DOHH2 (cell line): ENCODE measurements around the gene FAM118A.
A peak's percentile ranks its signal among the peaks of the same experiment; 100 is the strongest.

ENCODE experiments used
- H3F3A ChIP-seq: fragments of 200-600 bp; sonication (generic), shearing (Covaris generic); 2 replicates; pipeline ENCODE4 v1.6.0; 2016; ENCODE audit warnings: antibody characterized with exemption, mild to moderate bottlenecking; ENCODE audit not compliant: control insufficient read depth, insufficient read depth
- H3K27ac ChIP-seq: fragments of 200-600 bp; sonication (generic); 2 replicates; pipeline ENCODE4 v1.5.1; 2014; ENCODE audit warnings: low read depth, mild to moderate bottlenecking, low read length, moderate library complexity
- H3K27me3 ChIP-seq: fragments of 200-600 bp; sonication (generic); 2 replicates; pipeline ENCODE4 v1.6.1; 2014; ENCODE audit warnings: mild to moderate bottlenecking, low read length, mixed read lengths; ENCODE audit not compliant: control insufficient read depth
- H3K36me3 ChIP-seq: fragments of 200-600 bp; sonication (generic); 2 replicates; pipeline ENCODE4 v1.6.1; 2014; ENCODE audit warnings: mild to moderate bottlenecking, low read length, moderate library complexity, mixed read lengths; ENCODE audit not compliant: control insufficient read depth
- H3K4me1 ChIP-seq: fragments of 200-600 bp; sonication (generic); 2 replicates; pipeline ENCODE4 v1.6.1; 2014; ENCODE audit warnings: mild to moderate bottlenecking, low read length, mixed read lengths; ENCODE audit not compliant: control insufficient read depth
- H3K4me2 ChIP-seq: fragments of 200-600 bp; sonication (generic); 2 replicates; pipeline ENCODE4 v1.6.0; 2014; ENCODE audit warnings: mild to moderate bottlenecking, low read length, moderate library complexity
- H3K4me3 ChIP-seq: fragments of 200-600 bp; sonication (generic); 2 replicates; pipeline ENCODE4 v1.5.1; 2014; ENCODE audit warnings: mild to moderate bottlenecking, low read length, mixed read lengths
- H3K79me2 ChIP-seq: fragments of 200-600 bp; sonication (generic); 2 replicates; pipeline ENCODE4 v1.6.1; 2014; ENCODE audit warnings: mild to moderate bottlenecking, low read length, mixed read lengths; ENCODE audit not compliant: control insufficient read depth
- H3K9me2 ChIP-seq: fragments of 200-600 bp; sonication (generic); replicated peaks from 2 replicates; pipeline ENCODE4 v1.6.1; 2014; ENCODE audit warnings: mild to moderate bottlenecking, low read length, mixed read lengths; ENCODE audit not compliant: control insufficient read depth
- H3K9me3 ChIP-seq: fragments of 200-600 bp; sonication (generic); 2 replicates; pipeline ENCODE4 v1.6.1; 2014; ENCODE audit warnings: antibody characterized with exemption, low read length, mixed read lengths; ENCODE audit not compliant: control insufficient read depth, insufficient read depth
- H4K20me1 ChIP-seq: fragments of 200-600 bp; sonication (generic); 2 replicates; pipeline ENCODE4 v1.6.0; 2014; ENCODE audit warnings: low read depth, mild to moderate bottlenecking, antibody characterized with exemption, low read length, moderate library complexity; ENCODE audit not compliant: control insufficient read depth, insufficient read depth
- EZH2phosphoT487 ChIP-seq: fragments of 200-600 bp; sonication (generic); IDR thresholded peaks from 2 replicates; pipeline ENCODE4 v1.6.1; 2017; ENCODE audit warnings: borderline replicate concordance, mild to moderate bottlenecking, antibody characterized with exemption, low read length, moderate library complexity, mixed read lengths
- TF ChIP-seq, protein P1 (sequence below): fragments of 200-600 bp; sonication (generic); IDR thresholded peaks from one replicate; pipeline ENCODE4 v1.5.1; 2014; ENCODE audit warnings: antibody characterized with exemption, mild to moderate bottlenecking, low read depth, low read length; ENCODE audit not compliant: poor library complexity, severe bottlenecking

Gene FAM118A

DNA sequence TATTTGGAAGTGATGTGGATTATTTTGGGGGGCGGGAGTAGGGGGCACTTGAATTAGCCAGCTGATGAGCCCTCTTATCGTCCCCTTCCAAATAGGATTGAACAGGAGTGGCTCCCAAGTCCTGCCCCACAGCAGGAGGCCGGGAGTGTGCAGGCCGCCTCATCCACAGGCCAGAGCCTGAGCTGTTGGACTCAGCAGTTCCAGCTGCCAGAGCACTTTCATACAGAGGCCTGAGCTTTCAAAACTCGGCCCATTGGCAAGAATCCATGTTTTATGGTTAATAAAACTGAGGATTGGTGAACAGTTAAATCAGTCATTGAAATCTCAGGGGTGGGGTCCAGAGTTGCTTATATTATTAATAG, 9.6 kb downstream of the FAM118A start:
- no peaks in the 10 kb centered on the region for H3K9me2 ChIP-seq
- H3F3A ChIP-seq, result no peaks in the 10 kb centered on the region; the same call in 1 of the 2 replicates
- H3K4me1 ChIP-seq, result peaks cover 21% of the 10 kb centered on the region
- no peak overlapping the region for H3K27ac ChIP-seq
- peaks cover 20% of the 10 kb centered on the region for H3K36me3 ChIP-seq
- peak overlapping the region; percentile 75 for H3K4me2 ChIP-seq
- H3K9me3 ChIP-seq, result no peaks in the 10 kb centered on the region
- TF ChIP-seq, protein P1, sequence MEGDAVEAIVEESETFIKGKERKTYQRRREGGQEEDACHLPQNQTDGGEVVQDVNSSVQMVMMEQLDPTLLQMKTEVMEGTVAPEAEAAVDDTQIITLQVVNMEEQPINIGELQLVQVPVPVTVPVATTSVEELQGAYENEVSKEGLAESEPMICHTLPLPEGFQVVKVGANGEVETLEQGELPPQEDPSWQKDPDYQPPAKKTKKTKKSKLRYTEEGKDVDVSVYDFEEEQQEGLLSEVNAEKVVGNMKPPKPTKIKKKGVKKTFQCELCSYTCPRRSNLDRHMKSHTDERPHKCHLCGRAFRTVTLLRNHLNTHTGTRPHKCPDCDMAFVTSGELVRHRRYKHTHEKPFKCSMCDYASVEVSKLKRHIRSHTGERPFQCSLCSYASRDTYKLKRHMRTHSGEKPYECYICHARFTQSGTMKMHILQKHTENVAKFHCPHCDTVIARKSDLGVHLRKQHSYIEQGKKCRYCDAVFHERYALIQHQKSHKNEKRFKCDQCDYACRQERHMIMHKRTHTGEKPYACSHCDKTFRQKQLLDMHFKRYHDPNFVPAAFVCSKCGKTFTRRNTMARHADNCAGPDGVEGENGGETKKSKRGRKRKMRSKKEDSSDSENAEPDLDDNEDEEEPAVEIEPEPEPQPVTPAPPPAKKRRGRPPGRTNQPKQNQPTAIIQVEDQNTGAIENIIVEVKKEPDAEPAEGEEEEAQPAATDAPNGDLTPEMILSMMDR, result no peak
- no peak for TF ChIP-seq EZH2phosphoT487
- peaks cover 73% of the 10 kb centered on the region for H3K79me2 ChIP-seq
- peak overlapping the region; percentile 67; the same call in 1 of the 2 replicates for H3K4me3 ChIP-seq
- no peaks in the 10 kb centered on the region for H3K27me3 ChIP-seq
- 0 out of 2 replicates have a peak, but pooled peaks cover 2% of the 10 kb centered on the region for H4K20me1 ChIP-seq

DNA sequence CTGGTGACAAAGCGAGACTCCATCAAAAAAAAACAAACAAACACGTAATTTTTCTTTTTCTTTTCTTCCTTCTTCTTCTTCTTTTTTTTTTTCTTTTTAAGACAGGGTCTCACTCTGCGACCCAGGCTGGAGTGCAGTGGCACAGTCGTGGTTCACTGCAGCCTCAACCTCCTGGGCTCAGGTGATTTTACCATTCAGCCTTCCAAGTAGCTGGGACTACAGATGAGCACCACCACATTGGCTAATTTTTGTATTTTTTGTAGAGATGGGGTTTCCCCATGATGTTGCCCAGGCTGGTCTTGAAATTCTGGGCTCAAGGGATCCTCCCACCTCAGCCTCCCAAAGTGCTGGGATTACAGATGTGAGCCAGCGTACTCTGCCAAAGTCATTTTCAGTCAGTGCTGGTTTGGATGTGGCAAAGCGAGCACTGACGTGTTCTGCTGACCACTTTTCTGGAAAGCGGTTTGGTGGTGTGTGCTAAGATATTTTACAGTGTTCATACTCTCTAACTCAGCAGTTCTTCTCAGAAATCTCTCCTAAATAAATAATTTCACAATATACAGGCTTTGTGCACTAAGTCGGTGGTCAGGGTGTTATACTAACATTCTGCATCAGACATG, 10.7 kb downstream of the FAM118A start:
- no peak overlapping the region for H3K4me3 ChIP-seq

DNA sequence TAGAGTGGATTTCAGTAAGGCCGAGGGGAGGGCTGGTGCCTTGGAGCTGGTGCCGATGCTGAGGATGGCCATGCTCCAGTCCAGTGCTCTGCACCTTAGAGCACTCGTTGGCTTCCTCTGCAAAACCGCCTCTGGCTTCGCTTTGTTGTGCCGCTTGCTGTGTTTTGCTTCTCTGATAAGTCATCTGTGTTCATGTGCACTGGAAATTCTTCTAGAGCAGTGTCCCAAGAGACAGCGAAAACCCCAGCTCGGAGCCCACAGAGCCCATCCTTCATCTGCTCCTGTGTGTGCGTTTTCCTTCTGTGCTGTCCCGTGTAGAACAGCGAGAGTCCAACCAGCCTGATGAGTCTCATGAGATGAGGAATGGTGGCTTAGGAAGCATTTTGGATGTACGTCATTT, 12.1 kb downstream of the FAM118A start:
- no peak overlapping the region for H3K27ac ChIP-seq
- H3K79me2 ChIP-seq, result peaks cover 50% of the 10 kb centered on the region
- H3K36me3 ChIP-seq, result peaks cover 20% of the 10 kb centered on the region
- H3K4me3 ChIP-seq, result no peak overlapping the region
- no peaks in the 10 kb centered on the region for H3K27me3 ChIP-seq
- no peak overlapping the region for H3K4me2 ChIP-seq
- TF ChIP-seq, protein P1, result no peak
- no peak for TF ChIP-seq EZH2phosphoT487
- H3F3A ChIP-seq, result no peaks in the 10 kb centered on the region; the same call in 1 of the 2 replicates
- H3K9me2 ChIP-seq, result no peaks in the 10 kb centered on the region
- H3K9me3 ChIP-seq, result no peaks in the 10 kb centered on the region
- H4K20me1 ChIP-seq, result 0 out of 2 replicates have a peak, but pooled peaks cover 2% of the 10 kb centered on the region
- H3K4me1 ChIP-seq, result peaks cover 21% of the 10 kb centered on the region

More for the DNA sequence above, 10.7 kb downstream of the FAM118A start:
- H3F3A ChIP-seq, result no peaks in the 10 kb centered on the region; the same call in 1 of the 2 replicates
- H3K4me1 ChIP-seq, result peaks cover 21% of the 10 kb centered on the region
- TF ChIP-seq EZH2phosphoT487, result no peak
- TF ChIP-seq, protein P1, result no peak
- H4K20me1 ChIP-seq, result 0 out of 2 replicates have a peak, but pooled peaks cover 2% of the 10 kb centered on the region
- H3K79me2 ChIP-seq, result peaks cover 62% of the 10 kb centered on the region
- no peaks in the 10 kb centered on the region for H3K9me2 ChIP-seq
- no peaks in the 10 kb centered on the region for H3K9me3 ChIP-seq
- no peaks in the 10 kb centered on the region for H3K27me3 ChIP-seq
- peaks cover 20% of the 10 kb centered on the region for H3K36me3 ChIP-seq
- no peak overlapping the region for H3K4me2 ChIP-seq
- H3K27ac ChIP-seq, result no peak overlapping the region
